Skin of body (tissue), 2 donors: ENCODE results near the gene USP2. TPM values are rescaled to one million over a fixed set of nuclear protein-coding genes. Genes with fewer than 3 reads are reported as not detected.

ENCODE experiments used
- DNase-seq: peaks from one replicate; lab custom pipeline; 2025; lab: John Stamatoyannopoulos, UW
- total RNA-seq: library from RNA; depleted of rRNA; stranded (reverse); fragments of >200 nt; gene quantifications from one replicate; pipeline ENCODE4 v1.2.3, GENCODE V29; 2014

USP2 gene
- total RNA-seq, 1 donor from 2014 or later, result 7.0 TPM

DNA sequence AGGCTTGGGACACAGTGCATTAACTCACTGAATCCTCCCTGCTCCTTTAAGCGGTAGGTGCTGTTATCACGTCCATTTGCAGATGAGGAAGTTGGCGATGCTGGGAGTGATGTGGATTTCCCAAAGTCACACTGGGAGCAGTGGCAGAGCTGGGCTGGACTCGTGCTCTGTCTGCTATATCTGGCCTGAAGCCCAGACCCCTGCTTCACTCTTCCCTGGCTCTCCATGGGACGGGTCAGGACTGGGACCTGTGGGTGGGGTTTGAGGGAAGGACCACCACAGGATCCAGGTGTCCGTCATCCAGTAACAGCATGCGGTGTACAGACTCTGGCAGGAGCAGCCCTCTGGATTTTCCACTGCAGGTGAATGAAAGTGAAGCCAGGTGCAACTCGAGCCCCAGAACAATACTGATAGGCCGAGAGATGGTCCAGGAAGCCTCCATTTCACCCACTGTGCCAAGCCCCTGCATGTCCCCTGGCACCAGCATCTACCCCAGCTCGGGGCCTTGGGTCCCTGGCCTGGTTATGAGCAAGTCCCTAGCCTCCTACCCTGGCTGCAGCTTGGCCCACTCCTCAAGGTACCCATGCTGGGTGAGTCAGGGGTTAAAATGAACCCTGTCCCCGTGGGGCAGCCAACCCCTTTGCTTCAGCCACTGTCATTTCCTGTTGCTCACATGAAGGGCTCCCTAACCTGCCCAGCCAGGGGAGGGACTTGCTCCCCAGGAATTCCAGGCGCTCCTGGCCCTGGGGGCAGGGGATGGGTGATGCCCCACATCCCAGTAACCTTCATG lies 4.2 kb downstream of the USP2 start:
- no peak for DNase-seq

DNA sequence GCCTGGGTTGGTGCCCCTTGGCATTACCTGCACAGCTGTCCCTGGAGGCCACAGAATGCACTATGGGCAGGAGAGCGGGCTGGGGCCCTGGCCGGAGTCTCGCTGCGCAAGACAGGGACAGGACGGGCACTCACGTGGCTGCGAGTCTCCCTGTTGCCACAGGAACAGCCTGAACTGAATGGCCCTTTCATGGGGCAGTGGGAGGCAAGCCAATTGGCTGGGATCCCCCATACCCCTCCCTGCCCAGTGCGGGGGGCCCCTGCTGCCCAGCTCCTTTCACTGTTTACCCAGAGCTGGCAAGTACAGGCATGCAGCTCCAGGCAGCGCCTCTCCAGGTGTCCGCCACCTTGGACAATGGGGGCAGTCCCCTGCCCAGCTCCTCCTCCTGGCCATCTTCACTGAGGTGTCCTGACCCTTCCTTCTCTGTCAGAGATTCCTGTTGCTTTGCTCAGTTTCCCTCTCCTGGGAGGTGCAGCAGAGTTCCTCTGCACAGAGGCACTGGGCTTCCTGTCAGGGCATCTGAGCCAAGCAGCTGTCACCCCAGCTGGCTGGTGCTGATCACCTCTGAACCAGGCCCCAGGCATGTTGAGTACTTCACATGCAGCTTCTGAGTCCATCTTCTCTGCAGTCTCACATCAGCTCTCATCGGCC lies 5.2 kb downstream of the USP2 start:
- no peak for DNase-seq

DNA sequence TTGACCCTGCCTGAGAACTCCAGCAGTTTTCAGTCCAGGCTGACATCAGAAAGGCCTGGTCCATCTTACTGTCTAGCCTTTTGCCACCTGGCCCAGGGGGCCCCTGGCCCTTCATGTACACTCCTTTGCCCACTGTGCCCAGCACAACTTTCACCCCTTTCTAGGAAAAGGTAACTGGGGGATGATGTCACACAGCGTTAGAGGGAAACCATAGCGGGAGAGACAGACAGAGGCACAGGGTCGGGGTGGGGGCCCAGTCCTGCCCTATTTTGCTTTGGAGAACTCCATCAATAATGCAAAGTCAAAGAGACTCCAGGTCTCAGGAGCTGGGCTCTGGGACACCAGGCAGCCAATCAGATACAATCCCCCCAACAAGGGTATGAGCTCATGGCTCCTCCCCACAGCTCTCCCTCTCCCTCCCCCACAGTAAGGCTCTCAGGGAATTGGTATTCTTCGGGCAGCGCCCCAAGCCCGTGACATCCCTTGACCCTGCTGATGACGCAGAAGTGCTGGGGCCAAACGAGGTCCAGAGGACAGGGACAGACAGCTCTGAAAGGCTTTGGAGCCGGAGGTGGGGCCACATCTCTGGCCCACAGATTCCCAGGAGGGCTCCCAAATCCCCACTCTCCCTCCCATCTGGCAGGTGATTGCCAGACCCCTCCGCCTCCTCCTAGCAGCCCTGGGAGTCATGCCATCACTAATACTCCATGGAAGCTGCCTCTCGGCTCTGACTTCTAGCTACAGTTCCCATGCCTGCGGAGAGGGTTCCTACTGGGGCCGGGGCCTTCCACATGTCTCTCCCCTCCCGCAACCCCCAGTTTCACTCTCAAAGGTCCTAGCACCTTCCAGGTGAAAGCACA lies 5.9 kb downstream of the USP2 start:
- no peak for DNase-seq

DNA sequence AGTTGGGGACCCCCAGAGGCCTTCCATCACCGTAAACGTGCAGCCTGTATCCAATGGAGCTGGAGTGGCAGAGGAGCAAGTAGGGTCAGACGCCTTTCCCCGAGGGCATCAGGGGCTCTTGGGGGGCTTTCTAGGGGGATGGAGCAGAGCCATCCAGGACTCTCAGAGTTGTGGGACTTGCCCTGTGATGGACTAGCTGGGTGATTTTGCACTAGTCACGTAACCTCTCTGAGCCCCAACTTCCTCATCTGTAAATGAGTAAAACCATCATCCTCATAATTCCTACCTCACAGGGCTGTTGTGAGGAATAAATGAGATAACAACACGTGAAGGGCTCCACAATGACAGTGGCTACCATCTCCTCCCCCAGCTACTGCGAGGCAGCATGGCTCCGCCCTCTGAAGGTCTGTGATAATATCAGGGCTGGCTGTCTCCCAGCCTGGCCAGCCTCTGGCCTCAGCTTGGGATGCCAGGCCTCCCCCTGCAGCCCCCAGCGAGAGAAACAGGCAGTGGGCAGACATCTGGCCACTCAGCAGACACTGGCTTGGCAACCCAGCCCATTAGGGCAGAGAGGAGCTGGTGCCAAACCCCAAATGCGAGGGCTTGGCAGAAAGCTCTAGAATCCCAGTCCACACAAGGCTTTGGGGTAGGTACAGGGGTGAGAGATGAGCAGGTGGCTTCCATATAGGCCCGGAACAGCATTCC lies 6.7 kb downstream of the USP2 start:
- no peak for DNase-seq

DNA sequence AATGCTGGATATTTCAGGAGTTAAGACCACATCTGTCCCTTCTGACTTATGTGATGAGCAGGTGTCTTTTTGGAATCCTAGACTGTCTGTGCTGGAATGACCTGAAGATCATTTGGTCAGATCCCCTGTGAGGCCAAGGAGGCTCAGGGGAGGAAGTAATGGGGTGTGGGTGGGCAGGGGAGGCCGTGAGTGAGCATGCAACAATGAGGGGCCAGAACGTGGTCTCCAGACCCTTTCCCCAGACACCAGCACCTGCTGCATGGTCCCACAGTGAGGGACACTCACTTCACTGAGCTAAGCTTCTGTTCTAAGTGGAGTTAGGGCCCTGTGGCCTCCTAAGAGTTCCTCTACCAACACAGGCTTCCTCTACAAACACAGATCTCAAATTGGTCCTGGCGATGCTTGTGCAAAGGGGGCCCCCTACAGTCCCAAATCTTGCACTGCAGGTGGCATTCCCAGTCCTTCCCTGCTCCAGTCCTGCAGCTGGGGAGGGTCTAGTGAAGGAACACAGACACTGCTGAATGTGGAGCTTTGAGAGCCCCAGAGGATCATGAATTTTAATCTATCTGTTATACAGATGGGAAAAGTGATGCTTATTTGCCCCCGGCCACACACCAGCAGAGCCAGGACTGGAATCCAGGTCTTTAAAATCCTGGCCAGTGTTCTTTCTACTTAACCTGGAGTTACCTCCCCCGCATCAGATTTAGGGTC lies 7.4 kb downstream of the USP2 start:
- DNase-seq, result peak; percentile 46

DNA sequence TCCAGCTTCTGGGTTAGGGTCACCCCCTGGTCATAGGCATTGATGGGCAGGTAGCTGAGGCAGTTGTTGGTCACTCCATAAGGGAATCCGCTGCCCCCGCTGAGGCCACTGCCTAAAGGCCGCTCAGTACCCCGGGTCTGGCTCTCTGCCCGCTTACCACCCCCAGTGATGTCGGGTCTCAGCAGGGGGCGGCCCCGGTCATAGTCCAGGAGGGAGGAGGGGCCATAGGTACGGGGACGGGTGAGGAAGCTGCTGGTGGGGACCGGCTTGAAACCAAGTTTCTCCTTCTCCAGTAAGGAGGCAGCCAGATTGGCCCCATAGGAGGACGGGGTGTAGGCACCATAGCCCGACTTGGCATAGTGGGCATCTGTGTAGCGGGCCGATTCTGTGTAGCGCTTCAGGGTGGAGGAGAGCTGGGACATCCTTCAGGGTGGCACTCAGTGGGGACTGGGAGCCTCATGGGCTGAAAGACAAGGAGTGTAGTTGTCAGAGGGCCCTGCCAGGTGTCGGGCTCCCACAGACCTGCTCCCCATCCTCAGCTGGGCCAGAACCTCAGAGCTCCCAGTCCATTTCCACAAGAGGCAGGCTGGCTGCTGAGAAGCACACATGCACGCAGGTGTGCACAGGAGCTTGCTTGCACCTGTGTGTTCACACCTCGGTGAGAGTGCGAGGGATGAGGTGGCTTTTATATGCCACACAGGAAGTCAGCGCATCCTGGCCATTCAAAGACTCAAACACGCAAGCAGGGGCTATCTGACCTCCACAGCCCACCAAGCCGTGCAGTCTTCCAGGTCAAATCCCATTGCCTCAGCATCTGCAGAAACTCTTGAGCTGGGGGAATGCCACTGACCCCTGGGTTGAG lies 8.2 kb downstream of the USP2 start:
- no peak for DNase-seq

DNA sequence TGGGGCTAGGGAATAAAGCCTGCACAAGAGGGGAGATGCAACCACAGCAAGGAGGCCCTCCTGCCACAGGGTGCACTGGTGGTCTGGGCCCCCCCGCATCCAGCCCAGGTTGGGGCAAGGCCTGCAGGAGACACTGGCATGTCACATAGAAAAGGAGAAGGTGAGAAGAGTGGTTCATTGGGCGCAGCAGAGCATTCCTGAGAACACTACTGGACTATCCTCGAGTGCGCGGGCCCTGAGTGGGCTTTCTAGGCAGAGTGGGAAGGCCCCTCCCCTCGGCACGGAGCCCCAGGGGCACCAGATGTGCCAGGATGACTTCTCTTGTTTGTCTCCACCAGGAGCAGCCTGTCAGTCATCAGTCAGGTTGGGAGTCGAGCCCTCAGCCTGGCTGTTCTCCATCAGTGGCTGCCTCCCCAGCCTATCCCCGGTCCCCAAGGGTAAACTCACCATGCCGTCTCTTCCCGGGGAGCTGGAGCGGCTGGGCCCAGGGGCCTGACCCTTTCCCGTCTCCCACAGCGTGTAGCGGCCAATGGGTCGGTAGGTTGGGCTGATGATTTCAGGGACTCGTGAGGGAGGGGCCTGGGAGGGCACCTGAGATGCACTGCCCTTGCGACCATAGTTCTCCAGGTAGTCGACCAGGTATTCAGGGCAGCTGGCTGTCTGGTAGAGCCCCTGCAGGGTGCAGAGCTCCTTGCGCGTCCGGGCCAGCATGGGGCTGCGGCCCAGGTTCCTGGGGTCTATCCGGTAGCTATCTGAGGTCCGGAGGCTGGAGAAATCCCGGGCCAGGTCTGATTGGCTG lies 9.0 kb downstream of the USP2 start:
- DNase-seq, result no peak

DNA sequence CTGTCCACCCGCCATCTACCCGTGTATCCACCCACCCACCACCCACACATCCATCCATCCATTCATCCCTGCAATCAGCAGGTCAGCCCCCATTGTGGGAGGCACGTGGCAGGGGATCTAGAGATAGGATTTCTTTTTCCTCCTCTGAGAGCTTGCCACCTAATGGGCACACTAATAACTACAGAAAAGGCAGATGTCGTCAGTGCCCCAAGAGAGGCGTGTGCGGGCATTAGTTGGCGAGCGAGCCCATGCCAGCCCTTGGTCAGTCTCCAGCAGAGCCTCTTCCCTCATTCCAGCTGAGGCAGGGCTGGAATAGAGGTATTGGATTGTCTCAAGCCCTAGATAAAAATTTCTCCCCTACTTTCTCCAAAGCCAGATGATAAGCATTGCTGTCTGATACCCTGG lies 9.7 kb downstream of the USP2 start:
- DNase-seq, result no peak

DNA sequence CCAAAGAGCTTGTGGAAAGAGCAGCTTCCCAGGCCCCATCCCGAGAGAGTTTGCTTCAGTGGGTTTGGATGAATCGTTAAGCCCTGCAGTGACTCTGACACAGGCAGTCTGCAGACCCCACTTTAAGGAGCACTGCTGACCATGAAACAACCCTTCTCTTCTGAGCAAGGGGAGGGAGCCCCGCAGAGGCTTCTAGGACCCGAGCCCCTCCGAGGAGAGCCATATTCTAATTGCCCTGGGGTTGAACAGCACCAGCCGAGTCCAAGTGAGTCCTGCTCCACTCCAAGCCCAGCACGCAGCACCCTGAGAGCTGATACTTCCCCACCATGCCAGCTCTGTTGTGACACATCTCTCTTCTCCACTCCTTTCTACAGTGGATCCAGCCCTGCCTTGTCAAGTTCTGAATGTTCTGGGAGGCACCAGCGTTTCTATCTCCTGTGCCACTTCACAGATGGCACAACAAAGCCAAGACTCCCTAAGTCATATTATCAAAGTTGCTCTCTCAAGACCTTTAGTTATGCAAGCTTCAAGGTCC lies 10.4 kb downstream of the USP2 start:
- DNase-seq, result no peak

DNA sequence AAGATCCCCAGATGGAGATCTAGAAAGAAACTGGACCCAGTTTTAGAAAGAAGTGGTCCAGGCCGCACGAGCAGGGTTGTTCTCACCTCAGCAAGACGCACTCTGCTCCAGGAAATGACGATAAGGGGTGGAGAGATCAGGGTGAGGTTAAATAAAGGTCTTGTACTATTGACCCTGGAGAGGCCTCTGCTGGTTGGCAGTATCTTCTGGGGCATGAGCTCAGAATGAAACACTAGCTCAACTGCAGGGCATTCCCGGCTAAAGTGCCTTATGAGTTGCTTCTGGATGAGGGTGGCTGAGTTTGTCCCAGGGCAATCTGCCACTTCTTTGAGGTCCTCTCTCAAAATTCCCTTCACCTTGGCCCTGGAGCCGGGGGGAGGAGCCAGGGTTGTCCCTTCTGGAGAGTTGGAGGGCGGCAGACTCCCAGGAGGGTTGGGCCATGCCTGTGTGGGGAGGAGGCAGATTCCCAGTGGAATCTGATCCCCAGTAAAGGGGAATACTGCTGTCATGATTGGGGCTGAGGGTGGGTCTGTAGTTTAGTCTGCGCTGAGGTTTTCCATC lies 10.9 kb downstream of the USP2 start:
- no peak for DNase-seq

DNA sequence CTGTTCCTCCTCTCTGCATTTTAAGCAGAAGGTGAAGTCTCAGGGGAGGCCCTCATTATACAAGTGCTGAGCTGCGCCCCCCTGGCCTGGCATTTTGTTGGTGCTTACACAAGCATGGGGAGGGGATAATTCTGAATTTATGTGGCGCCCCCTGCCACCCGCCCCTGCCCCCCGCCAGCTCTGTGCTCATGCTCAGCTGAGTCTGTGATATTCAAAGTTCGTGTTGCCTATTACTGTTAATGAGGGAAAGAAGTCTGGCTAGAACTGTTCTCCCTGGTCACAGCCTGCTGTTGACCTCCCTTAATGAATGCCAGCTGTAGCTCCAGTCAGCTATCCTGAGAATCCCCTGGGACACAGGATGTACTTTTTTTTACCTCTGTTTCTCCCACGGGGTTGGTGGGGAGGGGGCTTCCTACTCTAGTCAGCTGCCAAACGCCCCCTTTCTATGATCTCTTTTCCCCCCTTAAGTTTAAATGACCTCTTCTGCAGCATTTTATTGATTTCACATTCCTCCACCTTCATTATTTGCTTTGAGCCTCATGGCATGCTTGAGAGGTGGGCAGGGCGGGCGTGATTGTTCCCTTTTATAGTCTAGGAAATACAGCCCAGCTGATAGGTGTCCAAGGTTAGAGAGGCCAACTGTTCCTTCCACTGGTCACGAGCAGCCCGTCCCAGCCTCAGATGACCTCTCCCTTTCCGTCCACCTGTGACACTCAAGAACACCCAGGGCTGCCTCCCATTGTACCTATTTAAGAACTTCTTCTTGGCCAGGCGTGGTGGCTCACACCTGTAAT lies 12.2 kb downstream of the USP2 start:
- no peak for DNase-seq

DNA sequence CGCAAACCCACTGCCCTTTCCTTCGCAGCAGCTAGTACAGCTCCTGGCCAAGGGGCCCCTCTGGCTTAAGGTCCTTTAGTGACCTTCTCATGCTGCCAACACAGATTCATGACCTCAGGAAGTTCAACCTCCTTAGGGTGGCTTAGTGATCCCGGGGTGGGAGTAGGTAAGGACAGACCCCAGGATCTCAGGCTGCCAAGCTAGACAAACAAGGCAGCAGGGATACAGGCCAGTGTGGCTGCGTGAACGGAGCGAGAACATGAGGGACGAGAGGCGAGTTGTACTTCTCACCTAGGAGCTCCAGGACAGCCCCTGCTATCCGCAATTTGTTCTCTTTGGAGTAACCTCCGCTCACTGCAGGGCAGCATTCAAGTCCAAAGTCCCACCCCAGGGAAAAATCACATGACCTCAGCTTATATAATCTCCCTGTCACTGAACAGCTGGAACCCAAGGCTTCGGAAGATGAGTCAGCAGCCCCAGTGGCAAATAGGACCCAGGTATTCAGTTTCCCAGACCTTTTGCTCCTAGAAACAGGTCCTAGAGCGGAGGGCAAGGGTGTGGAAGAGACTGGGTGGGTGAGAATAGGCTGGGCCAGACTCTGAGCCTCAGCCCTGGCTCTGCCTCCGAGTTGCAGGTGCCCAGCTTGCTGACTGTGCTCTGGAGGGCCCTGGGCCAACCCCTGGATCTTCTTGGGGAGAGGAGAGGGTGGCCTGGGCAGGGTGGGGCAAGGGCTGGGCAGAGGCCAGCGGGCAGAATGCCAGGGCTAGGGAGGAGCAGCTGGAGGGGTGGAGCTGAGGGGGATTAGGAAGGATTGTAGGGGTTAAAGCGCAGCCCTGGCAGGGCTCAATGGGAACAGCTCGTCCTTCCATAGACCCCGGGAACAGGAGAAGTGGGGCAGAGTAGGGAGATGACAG lies 13.1 kb downstream of the USP2 start:
- DNase-seq, result peak; percentile 24

DNA sequence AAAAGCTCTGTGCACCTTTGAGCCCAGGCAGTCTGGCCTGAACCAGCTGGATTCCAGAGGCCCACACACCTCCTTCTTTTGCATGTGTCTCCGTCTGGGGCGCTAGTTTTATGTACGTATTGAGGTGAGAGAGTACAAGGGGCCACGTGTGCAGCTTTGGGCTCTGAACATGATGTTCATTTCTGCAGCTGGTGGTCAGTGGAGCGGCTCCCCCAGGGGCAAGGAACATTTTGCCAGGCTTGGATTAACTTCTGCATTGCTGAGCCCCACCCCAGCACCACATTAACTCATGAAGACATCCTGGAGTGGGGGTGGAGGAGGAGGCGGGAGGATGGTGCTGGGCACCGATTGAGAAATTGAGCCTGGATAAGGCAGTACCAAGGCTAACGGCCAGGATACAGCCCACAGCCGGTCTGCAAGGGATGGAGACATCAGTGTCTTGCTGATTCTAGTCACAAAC lies 13.8 kb downstream of the USP2 start:
- no peak for DNase-seq

DNA sequence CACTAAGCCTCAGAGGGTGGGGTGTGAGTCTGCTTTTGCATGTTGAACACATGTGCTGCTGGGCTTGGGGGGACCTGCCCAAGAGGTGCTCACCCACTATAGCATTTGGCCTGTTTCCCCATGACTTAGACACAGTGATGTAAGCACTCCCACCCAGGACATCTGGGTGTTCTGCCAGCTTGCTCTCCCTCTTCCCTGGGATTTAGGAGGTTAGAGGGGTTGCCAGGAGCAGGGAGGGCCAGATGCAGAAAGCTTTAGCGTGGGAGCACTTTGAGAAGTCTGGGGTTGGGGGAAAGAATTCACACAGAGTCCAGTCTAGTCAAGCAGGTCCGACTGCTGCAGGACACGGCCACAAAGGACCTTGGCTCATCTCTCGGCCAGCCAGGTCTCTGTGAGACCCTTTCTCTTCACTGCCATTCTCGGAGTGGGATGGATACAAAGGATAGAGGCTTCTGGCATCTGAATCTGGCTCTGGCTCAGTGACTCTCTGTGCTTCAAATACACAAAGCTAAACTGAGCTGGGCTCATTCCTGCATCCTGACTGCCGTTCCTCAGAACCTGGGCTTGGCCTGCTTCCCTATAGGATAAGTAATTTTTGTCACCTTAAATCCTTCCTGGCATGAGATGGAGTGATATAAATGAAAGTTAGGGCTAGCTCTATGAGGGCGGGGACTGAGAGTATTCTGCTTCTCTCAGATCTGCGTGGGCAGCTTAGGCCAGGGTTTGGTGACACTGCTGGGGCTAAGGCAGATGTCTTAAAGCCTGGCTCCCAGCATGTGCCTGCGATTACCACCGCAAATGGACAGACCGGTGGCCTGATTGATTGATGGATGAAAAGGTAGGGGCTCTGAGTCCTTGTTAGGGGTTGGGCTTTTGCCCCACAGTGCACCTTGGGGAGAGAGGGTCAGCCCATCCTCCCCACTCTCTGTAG lies 14.5 kb downstream of the USP2 start:
- no peak for DNase-seq

DNA sequence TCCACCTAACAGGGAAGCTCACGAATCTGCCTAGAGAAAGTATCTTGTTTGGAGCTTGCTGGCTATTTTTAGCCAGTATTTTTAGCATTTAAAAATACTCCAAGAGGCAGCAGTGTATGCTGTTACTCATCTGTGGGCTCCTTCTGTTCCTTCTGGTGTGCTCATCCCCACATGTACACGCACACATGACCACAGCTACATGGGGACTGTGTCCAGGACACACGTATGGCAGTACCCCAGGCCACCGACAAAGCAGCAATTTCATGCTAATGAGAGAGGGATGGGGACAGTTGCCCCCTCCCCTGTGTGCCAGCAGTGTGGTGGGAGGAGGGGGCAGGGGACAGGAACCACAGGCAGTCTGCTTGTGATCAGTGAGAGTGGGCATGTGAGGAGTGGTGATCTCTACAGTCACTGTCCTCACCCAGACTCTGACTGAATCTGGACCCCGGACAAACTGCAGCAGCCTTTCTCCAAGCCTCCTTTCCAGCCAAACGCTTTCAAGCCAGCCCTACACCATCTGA lies 16.4 kb downstream of the USP2 start:
- no peak for DNase-seq
